GM19351 (cell line): ENCODE results near the gene CFAP74.
"Not testable (repeated sequence)": the region's sequence is repeated elsewhere in the genome, so short reads cannot be mapped to it uniquely, and the experiment has no call there.

Source experiments
- ATAC-seq: cut with Tn5 transposase; IDR thresholded peaks from one replicate; pipeline ENCODE4 v1.9.1; 2021; ENCODE audit warnings: mild to moderate bottlenecking, moderate library complexity; ENCODE audit not compliant: unreplicated experiment

CFAP74 gene

DNA sequence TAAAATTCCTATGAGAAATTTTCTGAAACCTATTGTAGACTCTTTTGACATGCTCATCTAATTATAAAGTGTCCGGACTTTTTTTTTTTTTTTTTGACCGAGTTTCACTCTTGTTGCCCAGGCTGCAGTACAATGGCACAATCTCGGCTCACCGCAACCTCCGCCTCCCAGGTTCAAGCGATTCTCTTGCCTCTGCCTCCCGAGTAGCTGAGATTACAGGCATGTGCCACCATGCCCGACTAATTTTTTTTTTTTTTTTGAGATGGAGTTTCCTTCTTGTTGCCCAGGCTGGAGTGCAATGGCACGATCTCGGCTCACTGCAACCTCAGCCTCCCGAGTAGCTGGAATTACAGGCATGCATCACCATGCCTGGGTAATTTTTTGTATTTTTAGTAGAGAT lies 119.7 kb downstream of the CFAP74 start:
- ATAC-seq, result not testable (repeated sequence)

DNA sequence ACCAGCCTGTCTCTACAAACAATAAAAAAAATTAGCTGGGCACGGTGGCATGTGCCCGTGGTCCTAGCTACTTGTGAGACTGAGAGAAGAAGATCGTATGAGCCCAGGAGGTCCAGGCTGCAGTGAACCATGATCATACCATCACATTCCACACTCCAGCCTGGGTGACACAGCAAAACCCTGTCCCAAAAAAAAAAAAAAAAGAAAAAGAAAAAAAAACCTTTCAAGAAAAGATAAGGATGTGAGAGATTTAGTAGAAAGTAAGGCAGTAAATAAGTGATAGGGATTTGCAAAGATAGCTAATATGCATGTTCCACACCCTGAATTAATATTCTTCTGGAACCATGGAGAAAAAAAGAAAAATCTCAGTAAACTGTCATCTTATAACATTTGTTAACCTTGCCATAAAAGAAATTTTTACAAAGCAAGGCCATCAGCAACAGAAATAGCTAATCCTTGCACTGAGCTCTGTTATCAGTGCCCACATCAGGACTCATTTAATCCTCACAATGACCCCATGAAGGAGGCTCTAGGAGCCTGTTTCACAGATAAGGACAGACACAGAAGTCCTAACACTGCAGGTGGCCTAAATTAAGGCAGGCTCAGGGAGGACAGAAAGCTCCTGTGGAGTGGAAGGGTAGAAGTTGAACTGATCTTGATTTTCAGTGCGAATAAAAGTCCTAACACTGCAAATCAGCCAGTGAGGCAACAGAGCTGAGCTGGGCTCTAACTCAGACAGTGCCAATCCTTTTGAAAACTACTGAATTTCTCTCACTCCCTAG lies 120.3 kb downstream of the CFAP74 start:
- ATAC-seq, result no peak

DNA sequence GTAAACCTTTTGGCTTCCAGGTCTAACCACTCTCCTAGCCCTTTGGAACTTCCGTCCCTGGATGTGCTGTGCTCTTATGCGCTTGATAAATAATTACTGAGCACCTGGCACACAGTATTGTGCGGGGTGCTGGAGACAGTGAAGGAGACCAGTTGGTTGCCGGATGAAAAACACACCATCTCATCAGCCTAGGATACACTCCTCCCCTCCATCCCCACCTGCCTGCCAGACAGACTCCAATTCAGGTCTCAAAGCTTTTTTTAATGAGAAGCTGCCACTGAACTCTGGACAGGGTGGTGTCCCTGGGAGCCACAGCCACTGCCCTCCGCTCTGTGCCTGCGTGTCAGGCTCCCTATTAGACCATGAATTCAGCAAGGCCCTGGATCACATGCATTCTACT lies 121.9 kb downstream of the CFAP74 start:
- ATAC-seq, result no peak

DNA sequence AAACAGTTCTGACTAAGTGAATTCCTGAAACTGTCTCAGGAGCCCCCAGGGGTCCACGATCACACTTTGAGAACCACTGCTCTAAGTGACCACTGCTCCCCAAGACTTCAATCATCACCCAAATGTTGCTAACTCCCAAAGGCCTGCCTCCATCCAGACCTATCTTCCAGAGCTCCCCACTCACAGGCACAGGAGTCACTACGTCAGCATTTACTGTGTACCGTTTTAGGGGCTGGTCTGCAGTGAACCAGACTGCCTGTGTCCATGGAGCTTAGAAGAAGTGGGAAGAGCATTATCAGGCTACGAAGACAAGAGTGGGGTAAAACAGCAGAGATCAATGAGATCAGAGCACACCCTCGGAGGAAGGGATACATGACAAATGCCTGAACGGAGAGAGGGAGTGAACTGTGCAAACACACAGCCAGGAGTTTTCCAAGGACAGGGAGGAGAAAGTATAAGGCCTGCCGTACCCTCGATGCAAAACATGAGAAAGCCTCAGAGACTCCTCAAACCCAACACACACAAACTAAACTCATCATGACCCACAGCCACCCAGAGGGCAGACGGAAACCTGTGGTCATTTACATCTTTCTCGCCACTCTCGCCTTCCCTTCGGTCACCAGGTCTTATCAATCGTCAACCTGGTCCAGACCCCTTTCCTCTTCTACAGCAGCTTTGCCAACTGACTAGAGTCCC lies 122.8 kb downstream of the CFAP74 start:
- no peak for ATAC-seq

DNA sequence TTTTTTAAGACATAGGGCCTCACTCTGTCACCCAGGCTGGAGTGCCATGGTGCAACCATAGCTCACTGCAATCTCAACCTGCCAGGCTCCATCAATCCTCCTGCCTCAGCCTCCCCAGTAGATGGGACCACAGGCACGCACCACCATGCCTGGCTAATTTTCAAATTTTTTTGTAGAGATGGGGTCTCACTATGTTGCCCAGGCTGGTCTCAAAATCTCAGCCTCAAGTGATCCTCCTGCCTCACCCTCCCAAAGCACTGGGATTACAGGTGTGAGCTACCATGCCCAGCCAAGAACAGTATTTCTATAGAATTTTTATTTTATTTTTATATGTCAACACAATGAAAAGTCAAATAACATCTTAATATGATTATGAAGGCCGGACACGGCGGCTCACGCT lies 123.6 kb downstream of the CFAP74 start:
- no peak for ATAC-seq

DNA sequence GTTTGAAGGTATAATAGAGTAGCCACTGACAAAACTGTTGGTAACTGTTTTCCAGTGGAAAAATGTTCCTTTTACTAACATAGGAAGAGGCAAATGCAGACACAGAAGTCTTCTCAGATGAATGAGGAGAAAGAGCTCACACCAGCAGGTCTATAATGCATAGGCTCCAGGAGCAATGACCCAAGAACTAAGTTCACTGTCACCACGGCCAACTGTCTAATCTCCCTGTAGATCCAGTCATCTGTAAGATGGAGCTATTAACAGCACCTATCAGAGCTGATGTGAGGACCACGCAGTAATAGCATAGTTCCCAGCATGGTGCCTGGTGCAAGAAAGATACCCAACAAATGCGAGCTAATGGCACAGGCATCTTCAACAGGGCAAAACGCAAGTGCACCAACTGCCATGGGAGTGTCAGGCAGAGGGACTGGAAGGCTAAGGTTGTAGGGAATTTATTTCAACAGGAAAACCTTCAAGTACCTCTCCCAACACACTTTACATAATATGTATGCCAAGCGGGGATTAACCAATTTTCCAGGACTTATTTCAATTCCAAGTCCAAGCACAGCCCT lies 125.6 kb downstream of the CFAP74 start:
- no peak for ATAC-seq

DNA sequence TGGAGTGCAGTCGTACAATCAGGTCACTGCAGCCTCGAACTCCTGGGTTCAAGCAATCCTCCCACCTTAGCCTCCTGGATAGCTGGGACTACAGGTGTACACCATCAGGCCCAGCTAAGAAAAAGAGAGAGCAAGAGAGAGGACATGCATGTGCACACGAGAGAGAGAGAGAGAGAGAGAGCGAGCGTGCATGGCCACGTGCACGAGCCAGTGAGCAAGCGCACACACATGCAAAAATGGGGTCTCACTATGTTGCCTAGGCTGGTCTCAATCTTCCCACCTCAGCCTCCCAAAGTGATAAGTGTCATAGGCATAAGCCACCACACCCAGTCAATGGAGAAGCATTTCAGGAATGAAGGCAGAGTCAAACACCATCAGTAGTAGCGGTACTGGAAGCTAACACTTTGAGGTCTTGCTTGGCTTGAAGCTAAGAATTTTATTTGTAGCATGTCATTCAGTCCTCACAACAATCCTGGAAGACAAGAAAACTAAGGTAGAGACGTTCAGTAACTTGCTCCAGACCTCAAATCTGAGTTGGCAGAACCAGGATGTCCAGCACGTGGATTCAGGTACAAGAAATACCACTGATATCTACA lies 127.2 kb downstream of the CFAP74 start:
- ATAC-seq, result no peak

DNA sequence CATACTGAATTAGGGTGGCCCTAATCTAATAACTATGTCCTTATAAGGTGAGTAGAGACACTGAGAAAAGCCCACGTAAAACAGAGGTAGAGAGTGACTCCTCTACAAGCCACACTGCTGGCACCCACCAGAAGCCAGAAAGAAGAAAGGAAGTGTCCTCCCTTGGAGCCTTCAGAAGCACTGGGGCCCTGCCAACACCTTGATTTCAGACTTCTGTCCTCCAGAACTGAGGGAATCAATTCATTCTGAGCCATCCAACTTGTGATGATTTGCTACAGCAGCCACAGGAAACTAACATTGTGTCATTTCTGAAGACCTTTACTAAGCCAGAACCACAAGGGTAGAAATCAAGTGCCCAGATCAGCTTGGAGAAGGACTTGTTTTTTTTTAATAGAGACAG lies 127.7 kb downstream of the CFAP74 start:
- no peak for ATAC-seq

DNA sequence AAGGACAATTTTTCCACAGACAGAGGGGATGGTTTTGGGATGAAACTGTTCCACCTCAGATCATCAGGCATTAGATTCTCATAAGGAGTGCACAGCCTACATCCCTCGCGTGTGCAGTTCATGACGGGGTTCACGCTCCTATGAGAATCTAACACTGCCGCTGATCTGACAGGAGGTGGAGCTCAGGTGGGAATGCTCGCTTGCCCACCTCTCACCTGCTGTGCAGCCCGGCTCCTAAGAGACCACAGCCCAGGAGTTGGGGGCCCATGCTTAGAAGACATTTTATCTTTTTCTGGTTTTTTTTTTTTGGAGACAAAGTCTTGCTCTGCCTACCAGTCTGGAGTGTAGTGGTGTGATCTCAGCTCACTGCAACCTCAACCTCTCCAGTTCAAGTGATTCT lies 128.7 kb downstream of the CFAP74 start:
- ATAC-seq, result no peak

DNA sequence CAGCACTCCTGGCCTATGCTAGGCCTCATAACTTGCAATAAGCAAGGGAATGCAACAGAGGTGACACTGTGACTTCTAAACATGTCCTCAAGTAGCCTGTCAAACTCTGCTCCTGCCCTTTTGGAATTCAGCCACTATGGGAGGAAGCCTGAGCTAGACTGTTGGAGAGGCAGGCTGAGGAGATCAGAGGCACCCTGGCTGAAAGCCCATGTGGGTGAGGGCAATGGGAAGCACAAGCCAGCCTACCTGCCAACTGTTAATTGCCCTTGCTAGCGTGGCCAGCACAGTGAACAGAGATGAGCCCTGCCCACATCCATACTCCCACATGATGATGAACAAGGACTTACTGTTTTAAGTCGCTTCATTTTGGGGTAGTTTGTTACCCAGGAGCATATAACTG lies 130.4 kb downstream of the CFAP74 start:
- no peak for ATAC-seq

DNA sequence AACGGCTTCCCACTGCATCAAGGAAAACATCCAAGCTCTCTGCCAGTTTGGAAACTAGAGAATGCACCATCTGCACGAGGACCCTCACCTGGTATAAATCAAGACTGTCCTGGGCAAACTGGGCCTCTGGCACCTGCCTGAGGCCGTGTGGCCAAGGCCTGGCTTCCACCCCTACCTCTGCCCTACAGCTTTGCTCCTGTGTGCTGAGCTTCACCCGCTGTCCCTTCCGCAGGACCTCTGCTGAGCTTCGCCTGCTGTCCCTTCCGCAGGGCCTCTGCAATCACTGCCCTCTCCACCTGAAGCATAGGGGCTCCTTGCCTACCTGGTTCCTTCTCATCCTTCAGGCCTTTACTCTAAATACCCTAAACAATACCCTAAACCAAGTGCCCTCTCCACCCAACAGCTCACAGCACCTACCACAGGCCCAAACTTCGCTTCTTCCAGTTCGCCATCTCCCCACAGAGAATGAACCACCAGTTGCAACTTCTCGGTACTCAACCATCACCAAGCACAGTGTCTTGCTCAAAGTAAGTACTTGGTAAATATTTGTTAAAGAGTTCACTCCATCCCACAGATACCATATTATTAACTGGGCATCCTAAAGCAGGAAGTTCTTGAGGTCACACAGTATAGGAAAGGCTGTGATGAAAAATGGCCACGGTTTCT lies 131.1 kb downstream of the CFAP74 start:
- ATAC-seq, result no peak
